Breast epithelium (tissue), 3 donors: ENCODE data around the gene ADAMTS17.

Experiments
- POLR2A ChIP-seq: fragments of 450-650 bp; IDR thresholded peaks from one replicate; pipeline ENCODE4 v1.6.1; 2016; ENCODE audit warnings: antibody characterized with exemption, mild to moderate bottlenecking, moderate library complexity
- POLR2AphosphoS5 ChIP-seq, 3 donors: sonication (generic); formaldehyde crosslinking; IDR thresholded peaks; one replicate each; pipeline ENCODE4 v1.6.1; 2017; ENCODE audit warnings: antibody characterized with exemption in 3 of 3
- TF ChIP-seq, protein P1 (sequence below), 3 donors: fragments of 450-650 bp; IDR thresholded peaks; one replicate each; pipeline ENCODE4 v1.5.1; 2016 to 2017; ENCODE audit warnings: antibody characterized with exemption in 3 of 3, mild to moderate bottlenecking in 3 of 3, moderate library complexity in 3 of 3

DNA sequence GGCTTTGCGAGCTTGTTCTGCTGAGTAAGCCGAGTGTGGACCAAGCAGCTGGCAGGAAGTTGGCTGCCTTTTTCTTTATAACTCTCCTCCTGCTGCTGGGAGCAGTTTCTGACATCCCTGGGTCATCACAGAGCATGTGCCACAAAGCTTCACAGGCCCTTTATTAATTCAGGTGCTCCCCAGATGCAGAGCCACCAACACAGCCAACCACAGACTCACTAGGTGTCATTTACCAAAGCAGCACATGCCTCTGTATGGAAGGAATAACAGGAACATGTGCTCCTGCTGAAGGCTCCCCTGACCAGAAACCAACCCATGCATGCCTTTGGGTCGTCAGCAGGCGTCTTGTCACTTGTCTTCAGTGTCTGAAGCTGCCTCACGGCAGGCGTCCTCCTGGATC is 152.5 kb downstream of the ADAMTS17 start:
- TF ChIP-seq, protein P1, sequence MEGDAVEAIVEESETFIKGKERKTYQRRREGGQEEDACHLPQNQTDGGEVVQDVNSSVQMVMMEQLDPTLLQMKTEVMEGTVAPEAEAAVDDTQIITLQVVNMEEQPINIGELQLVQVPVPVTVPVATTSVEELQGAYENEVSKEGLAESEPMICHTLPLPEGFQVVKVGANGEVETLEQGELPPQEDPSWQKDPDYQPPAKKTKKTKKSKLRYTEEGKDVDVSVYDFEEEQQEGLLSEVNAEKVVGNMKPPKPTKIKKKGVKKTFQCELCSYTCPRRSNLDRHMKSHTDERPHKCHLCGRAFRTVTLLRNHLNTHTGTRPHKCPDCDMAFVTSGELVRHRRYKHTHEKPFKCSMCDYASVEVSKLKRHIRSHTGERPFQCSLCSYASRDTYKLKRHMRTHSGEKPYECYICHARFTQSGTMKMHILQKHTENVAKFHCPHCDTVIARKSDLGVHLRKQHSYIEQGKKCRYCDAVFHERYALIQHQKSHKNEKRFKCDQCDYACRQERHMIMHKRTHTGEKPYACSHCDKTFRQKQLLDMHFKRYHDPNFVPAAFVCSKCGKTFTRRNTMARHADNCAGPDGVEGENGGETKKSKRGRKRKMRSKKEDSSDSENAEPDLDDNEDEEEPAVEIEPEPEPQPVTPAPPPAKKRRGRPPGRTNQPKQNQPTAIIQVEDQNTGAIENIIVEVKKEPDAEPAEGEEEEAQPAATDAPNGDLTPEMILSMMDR (IDR thresholded peaks at IDR 0.05): no peak
- TF ChIP-seq POLR2A: no peak
- TF ChIP-seq POLR2AphosphoS5 (IDR thresholded peaks at IDR 0.05): no peak
